Loucy (cell line): Measurements from ENCODE around the gene MYH3.

Experiments used
- CTCF ChIP-seq: fragments of 200-600 bp; sonication (generic); conservative IDR thresholded peaks from 2 replicates; pipeline ENCODE4 v1.5.1; 2014; ENCODE audit warnings: mild to moderate bottlenecking, antibody characterized with exemption, low read length
- EZH2phosphoT487 ChIP-seq: fragments of 200-600 bp; IDR thresholded peaks from 2 replicates; pipeline ENCODE4 v1.6.1; 2018; ENCODE audit warnings: antibody characterized with exemption, mild to moderate bottlenecking, moderate library complexity, borderline replicate concordance

DNA sequence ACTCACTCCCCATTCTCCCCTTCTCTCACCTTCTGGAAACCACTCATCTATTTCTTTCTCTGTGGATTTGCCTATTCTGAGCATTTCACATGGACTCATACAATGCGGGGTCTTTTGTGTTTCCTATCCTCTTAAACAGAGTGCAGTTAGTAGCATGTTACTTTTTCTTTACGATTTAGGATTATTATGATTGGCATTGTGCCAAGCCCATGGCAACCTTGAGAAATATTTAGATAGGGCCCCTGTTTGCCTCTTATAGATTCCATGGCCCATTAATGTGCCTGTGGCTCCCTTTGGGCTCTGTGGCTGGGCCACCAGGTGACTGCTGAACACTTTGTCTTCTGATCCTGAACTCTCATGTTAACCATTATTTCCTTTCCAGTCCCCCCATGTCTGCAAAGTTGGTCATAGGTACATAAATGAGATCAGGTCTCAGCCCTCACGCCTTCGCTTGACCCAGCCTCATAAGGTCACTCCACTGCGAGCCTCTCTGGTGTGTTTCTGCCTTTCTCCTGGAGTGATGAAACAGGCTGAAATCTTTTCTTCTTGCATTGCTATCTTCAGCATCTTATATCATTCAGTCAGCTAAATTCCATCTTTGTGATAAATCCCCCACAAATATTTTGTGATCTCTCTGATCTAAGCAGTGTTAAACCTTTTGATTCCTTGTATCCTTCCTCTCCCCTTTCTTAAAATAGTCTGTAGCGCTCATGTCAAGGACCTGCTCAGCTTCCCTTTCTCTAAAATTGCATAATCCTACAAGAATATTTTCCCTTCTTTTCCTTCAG is 44.0 kb downstream of the MYH3 start:
- no peak for TF ChIP-seq CTCF
- TF ChIP-seq EZH2phosphoT487: no peak
